Measurements from ENCODE around the gene SLC2A5. TPM values are rescaled to one million over a fixed set of nuclear protein-coding genes. Genes with fewer than 3 reads are reported as not detected.

The SLC2A5 gene
- total and polyA plus RNA-seq, 4 donors, result 4.9 to 12.9 (median 5.7) TPM

- H3K4me3 ChIP-seq (ENCODE audit: low read depth, low read length), result no peak overlapping the region
- WGBS (ENCODE audit: insufficient coverage), result 72% methylated on average over 6 of the region's 6 CpGs
- DNase-seq (ENCODE audit: low read depth in 4 of 6, low spot score in 6 of 6), result no peak
- H3K27me3 ChIP-seq (ENCODE audit: control insufficient read depth, insufficient read depth, low read length), result no peaks in the 10 kb centered on the region
- H3K4me1 ChIP-seq (ENCODE audit: control insufficient read depth, insufficient read depth, low read length), result no peaks in the 10 kb centered on the region
- H3K27ac ChIP-seq (ENCODE audit: low read depth, low read length), result no peak overlapping the region
- no peaks in the 10 kb centered on the region for H3K36me3 ChIP-seq (ENCODE audit: control insufficient read depth, insufficient read depth, low read length)
- H3K9me3 ChIP-seq (ENCODE audit: control insufficient read depth, insufficient read depth, low read length), result peaks cover 5% of the 10 kb centered on the region
Measured at GRCh38 chr1:9093581-9093980, 24.1 kb upstream of the SLC2A5 start.

GRCh38 chr1:9093091-9093490, 23.7 kb upstream of the SLC2A5 start:
- H3K36me3 ChIP-seq (ENCODE audit: control insufficient read depth, insufficient read depth, low read length), result no peaks in the 10 kb centered on the region
- H3K27ac ChIP-seq (ENCODE audit: low read depth, low read length), result no peak overlapping the region
- no peak overlapping the region for H3K4me3 ChIP-seq (ENCODE audit: low read depth, low read length)

DNA sequence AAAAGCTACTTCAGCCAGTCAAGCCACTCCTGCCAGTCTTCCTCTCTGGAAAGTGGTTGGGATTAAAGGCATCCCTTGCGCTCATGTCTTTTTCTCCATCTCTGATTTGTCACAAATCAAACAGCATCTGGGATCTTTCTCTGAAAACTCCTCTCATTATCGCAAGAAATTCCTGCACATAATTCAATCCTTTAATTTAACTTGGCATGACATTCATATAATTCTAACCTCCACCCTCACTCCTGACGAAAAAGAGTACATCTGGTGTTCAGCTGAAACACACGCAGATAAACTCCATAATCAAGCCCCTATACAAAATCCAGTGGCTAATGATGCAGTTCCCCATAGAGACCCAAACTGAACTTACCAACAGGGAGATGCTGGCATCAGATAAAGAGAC, 19.4 kb upstream of the SLC2A5 start:
- no peak for DNase-seq (ENCODE audit: low read depth in 4 of 6, low spot score in 6 of 6)
- H3K4me1 ChIP-seq (ENCODE audit: control insufficient read depth, insufficient read depth, low read length), result peaks cover 10% of the 10 kb centered on the region
- no peaks in the 10 kb centered on the region for H3K9me3 ChIP-seq (ENCODE audit: control insufficient read depth, insufficient read depth, low read length)
- H3K4me3 ChIP-seq (ENCODE audit: low read depth, low read length), result no peak overlapping the region
- H3K27ac ChIP-seq (ENCODE audit: low read depth, low read length), result no peak overlapping the region
- WGBS (ENCODE audit: insufficient coverage), result 85% methylated on average over 3 of the region's 4 CpGs
- no peaks in the 10 kb centered on the region for H3K36me3 ChIP-seq (ENCODE audit: control insufficient read depth, insufficient read depth, low read length)
- H3K27me3 ChIP-seq (ENCODE audit: control insufficient read depth, insufficient read depth, low read length), result no peaks in the 10 kb centered on the region

More at GRCh38 chr1:9093091-9093490, 23.7 kb upstream of the SLC2A5 start:
- H3K27me3 ChIP-seq (ENCODE audit: control insufficient read depth, insufficient read depth, low read length), result no peaks in the 10 kb centered on the region
- 64% methylated on average over 5 of the region's 6 CpGs for WGBS (ENCODE audit: insufficient coverage)
- H3K9me3 ChIP-seq (ENCODE audit: control insufficient read depth, insufficient read depth, low read length), result peaks cover 5% of the 10 kb centered on the region
- DNase-seq (ENCODE audit: low read depth in 4 of 6, low spot score in 6 of 6), result no peak
- H3K4me1 ChIP-seq (ENCODE audit: control insufficient read depth, insufficient read depth, low read length), result no peaks in the 10 kb centered on the region

DNA sequence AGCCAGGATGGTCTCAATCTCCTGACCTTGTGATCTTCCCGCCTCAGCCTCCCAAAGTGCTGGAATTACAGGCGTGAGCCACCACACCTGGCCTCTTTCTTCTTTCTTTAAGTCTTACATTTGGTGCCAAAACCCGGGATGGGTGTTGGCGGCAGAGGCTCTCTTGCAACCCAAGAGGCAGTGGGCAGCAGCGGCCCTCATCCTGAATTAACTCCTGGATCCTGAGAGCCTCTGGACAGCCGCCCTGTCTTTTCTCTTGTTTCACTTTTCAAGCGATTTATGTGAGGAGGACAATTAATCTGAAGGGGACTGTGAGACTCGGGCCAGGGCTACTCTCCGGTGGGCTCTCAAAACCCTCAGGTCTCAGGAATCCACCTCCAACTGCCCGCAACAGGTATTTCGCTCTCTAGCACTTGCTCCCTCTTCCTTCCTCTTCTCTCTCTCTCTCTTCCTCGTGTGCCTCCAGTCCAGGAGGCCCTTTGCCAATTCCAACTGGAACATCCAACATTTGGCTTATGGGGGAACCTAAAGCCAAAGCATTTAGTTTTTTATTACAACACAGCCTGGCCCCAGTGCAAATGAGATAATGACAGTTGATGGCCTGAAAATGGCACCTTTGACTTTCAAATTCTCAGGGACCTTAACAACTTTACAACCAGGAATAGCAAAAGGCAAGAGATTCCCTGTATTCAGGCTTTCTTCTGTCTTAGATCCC, 18.1 kb upstream of the SLC2A5 start:
- WGBS (ENCODE audit: insufficient coverage), result 78% methylated on average over 10 of the region's 12 CpGs

DNA sequence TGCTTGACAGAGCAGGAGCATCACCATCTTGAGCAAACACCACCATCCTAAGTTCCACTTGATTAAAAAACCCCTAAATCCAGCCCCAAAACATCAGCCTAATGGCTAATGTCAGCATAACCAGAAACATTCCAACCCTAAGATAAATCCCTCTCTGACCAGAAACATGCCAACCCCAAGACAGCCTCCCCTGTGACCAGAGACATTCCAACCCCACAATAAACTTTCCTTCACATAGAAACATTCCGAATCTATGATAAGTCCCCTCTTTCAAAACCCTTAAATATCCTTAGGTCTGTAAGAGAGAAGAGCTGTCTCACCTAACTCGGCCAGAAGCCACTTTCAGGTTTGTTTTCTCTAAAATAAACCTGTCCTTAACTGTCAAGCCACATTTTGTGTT, 17.4 kb upstream of the SLC2A5 start:
- no CpG with 5 or more reads among the region's 2 CpGs for WGBS (ENCODE audit: insufficient coverage)
- Histone ChIP-seq H3K4me1 (ENCODE audit: control insufficient read depth, insufficient read depth, low read length) (peaks cover 10% of the 10 kb centered on the region), H3K27ac (ENCODE audit: low read depth, low read length) (no peak overlapping the region), H3K27me3 (ENCODE audit: control insufficient read depth, insufficient read depth, low read length) (no peaks in the 10 kb centered on the region), H3K9me3 (ENCODE audit: control insufficient read depth, insufficient read depth, low read length) (no peaks in the 10 kb centered on the region), H3K36me3 (ENCODE audit: control insufficient read depth, insufficient read depth, low read length) (no peaks in the 10 kb centered on the region), H3K4me3 (ENCODE audit: low read depth, low read length) (no peak overlapping the region)
- no peak for DNase-seq (ENCODE audit: low read depth in 4 of 6, low spot score in 6 of 6)

More for the DNA sequence above, 18.1 kb upstream of the SLC2A5 start:
- DNase-seq (ENCODE audit: low read depth in 4 of 6, low spot score in 6 of 6), result no peak
- no peaks in the 10 kb centered on the region for H3K27me3 ChIP-seq (ENCODE audit: control insufficient read depth, insufficient read depth, low read length)
- H3K36me3 ChIP-seq (ENCODE audit: control insufficient read depth, insufficient read depth, low read length), result no peaks in the 10 kb centered on the region
- H3K4me3 ChIP-seq (ENCODE audit: low read depth, low read length), result no peak overlapping the region
- peaks cover 10% of the 10 kb centered on the region for H3K4me1 ChIP-seq (ENCODE audit: control insufficient read depth, insufficient read depth, low read length)
- no peak overlapping the region for H3K27ac ChIP-seq (ENCODE audit: low read depth, low read length)
- no peaks in the 10 kb centered on the region for H3K9me3 ChIP-seq (ENCODE audit: control insufficient read depth, insufficient read depth, low read length)

- peak in 1 of 6 donors; percentile 36 for DNase-seq (ENCODE audit: low read depth in 4 of 6, low spot score in 6 of 6)
- H3K36me3 ChIP-seq (ENCODE audit: control insufficient read depth, insufficient read depth, low read length), result no peaks in the 10 kb centered on the region
- no peaks in the 10 kb centered on the region for H3K27me3 ChIP-seq (ENCODE audit: control insufficient read depth, insufficient read depth, low read length)
- H3K9me3 ChIP-seq (ENCODE audit: control insufficient read depth, insufficient read depth, low read length), result no peaks in the 10 kb centered on the region
- no peak overlapping the region for H3K27ac ChIP-seq (ENCODE audit: low read depth, low read length)
- peaks cover 10% of the 10 kb centered on the region for H3K4me1 ChIP-seq (ENCODE audit: control insufficient read depth, insufficient read depth, low read length)
- H3K4me3 ChIP-seq (ENCODE audit: low read depth, low read length), result no peak overlapping the region
- WGBS (ENCODE audit: insufficient coverage), result 53% methylated on average over 3 of the region's 5 CpGs
Measured at GRCh38 chr1:9086045-9086444, 16.6 kb upstream of the SLC2A5 start.

DNA sequence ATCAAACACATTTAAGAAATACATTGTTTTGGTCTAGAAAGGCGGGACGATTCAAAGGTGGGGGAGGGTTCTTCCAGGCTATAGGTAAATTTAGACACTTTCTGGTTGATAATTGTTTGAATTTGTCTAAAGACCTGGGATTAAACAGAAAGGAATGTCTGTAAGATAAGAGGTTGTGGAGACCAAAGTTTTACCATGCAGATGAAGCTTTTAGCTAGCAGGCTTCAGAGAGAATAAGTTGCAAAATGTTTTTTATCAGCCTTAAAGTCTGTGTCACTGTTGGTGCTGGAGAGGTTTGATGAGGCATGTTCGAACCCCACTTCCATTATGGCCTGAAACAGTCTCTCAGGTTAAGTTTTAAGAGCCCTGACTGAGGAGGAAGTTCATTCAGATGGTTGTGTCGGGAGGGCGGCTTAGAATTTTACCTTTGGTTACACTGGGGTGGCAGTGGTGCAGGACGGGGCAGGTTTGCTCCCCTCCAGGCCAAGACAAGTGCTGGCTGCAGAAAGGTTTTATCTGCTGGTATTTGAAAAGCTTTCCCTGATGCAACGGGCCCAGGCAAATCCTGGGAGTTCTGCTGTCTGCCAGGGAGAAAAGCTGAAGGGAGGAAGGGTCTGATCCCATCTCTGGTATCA, 16.0 kb upstream of the SLC2A5 start:
- no peak overlapping the region for H3K27ac ChIP-seq (ENCODE audit: low read depth, low read length)
- H3K4me3 ChIP-seq (ENCODE audit: low read depth, low read length), result no peak overlapping the region
- no peaks in the 10 kb centered on the region for H3K27me3 ChIP-seq (ENCODE audit: control insufficient read depth, insufficient read depth, low read length)
- H3K4me1 ChIP-seq (ENCODE audit: control insufficient read depth, insufficient read depth, low read length), result peaks cover 10% of the 10 kb centered on the region
- WGBS (ENCODE audit: insufficient coverage), result 83% methylated on average over 7 of the region's 7 CpGs
- no peak for DNase-seq (ENCODE audit: low read depth in 4 of 6, low spot score in 6 of 6)
- no peaks in the 10 kb centered on the region for H3K36me3 ChIP-seq (ENCODE audit: control insufficient read depth, insufficient read depth, low read length)
- H3K9me3 ChIP-seq (ENCODE audit: control insufficient read depth, insufficient read depth, low read length), result no peaks in the 10 kb centered on the region

DNA sequence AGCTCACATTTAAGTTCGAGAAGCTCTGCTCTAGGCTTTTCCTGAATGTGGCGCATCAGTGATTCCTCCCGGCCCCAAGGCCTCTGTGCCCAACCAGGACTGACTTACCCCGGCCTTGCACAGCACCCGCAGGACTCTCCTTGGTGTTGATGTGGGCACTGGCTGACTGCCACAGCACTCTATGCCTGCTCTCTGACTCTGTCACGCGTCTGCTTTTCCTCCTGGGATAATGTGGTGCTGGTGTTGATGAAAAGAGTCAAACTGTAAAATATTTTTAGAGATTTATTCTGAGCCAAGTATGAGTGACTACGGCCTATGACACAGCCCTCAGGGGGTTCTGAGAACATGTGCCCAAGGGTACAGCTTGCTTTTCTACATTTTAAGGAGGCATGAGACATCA, 15.5 kb upstream of the SLC2A5 start:
- Histone ChIP-seq H3K4me3 (ENCODE audit: low read depth, low read length) (no peak overlapping the region), H3K36me3 (ENCODE audit: control insufficient read depth, insufficient read depth, low read length) (no peaks in the 10 kb centered on the region), H3K27me3 (ENCODE audit: control insufficient read depth, insufficient read depth, low read length) (no peaks in the 10 kb centered on the region), H3K9me3 (ENCODE audit: control insufficient read depth, insufficient read depth, low read length) (no peaks in the 10 kb centered on the region), H3K4me1 (ENCODE audit: control insufficient read depth, insufficient read depth, low read length) (peaks cover 10% of the 10 kb centered on the region), H3K27ac (ENCODE audit: low read depth, low read length) (no peak overlapping the region)
- DNase-seq (ENCODE audit: low read depth in 4 of 6, low spot score in 6 of 6), result peak in 1 of 6 donors; percentile 15
- 75% methylated on average over 8 of the region's 8 CpGs for WGBS (ENCODE audit: insufficient coverage)

DNA sequence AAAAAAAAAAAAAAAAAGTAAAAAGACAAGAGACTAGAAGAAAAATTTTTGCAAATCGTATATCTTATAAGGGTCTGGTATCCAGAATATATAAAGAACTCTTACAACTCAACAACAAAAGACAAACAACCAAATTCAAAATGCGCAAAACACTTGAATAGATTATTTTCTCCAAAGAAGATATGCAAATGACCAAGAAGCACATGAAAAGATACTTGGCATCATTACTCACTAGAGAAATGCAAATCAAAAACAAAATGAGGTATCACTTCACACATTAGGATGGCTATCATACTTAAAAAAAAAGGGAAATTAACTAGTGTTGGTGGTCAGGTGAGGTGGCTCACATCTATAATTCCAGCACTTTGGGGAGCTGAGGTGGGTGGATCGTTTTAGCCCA, 12.0 kb upstream of the SLC2A5 start:
- Histone ChIP-seq H3K9me3 (ENCODE audit: control insufficient read depth, insufficient read depth, low read length) (no peaks in the 10 kb centered on the region), H3K36me3 (ENCODE audit: control insufficient read depth, insufficient read depth, low read length) (no peaks in the 10 kb centered on the region), H3K4me1 (ENCODE audit: control insufficient read depth, insufficient read depth, low read length) (peaks cover 10% of the 10 kb centered on the region), H3K27me3 (ENCODE audit: control insufficient read depth, insufficient read depth, low read length) (no peaks in the 10 kb centered on the region), H3K27ac (ENCODE audit: low read depth, low read length) (no peak overlapping the region), H3K4me3 (ENCODE audit: low read depth, low read length) (no peak overlapping the region)
- no peak for DNase-seq (ENCODE audit: low read depth in 4 of 6, low spot score in 6 of 6)
- 100% methylated on average over 1 of the region's 3 CpGs for WGBS (ENCODE audit: insufficient coverage)

GRCh38 chr1:9080705-9081291, 11.4 kb upstream of the SLC2A5 start:
- 83% methylated on average over 1 of the region's 6 CpGs for WGBS (ENCODE audit: insufficient coverage)
- DNase-seq (ENCODE audit: low read depth in 4 of 6, low spot score in 6 of 6), result no peak
- Histone ChIP-seq H3K27me3 (ENCODE audit: control insufficient read depth, insufficient read depth, low read length) (no peaks in the 10 kb centered on the region), H3K4me3 (ENCODE audit: low read depth, low read length) (no peak overlapping the region), H3K9me3 (ENCODE audit: control insufficient read depth, insufficient read depth, low read length) (no peaks in the 10 kb centered on the region), H3K36me3 (ENCODE audit: control insufficient read depth, insufficient read depth, low read length) (no peaks in the 10 kb centered on the region), H3K4me1 (ENCODE audit: control insufficient read depth, insufficient read depth, low read length) (peaks cover 10% of the 10 kb centered on the region), H3K27ac (ENCODE audit: low read depth, low read length) (no peak overlapping the region)

Data from spinal cord (tissue), 10 donors.